ENCODE results near the gene FLRT3.

FLRT3 gene

GRCh38 chr20:14337400-14338171 lies at the start of gene FLRT3:
TSS of gene FLRT3 (minus strand) at chr20:14337612. CDS start at chr20:14327506, 10,106 bp downstream.
- FAIRE-seq = no peak

- no peak for FAIRE-seq
These were observed 49.3 kb upstream of the FLRT3 start for GRCh38 chr20:14386726-14387125.

GRCh38 chr20:14385176-14385740 lies 47.8 kb upstream of the FLRT3 start:
- FAIRE-seq = no peak

GRCh38 chr20:14384416-14385175 lies 47.2 kb upstream of the FLRT3 start:
- FAIRE-seq = no peak

- FAIRE-seq = no peak
These were observed 45.9 kb upstream of the FLRT3 start for GRCh38 chr20:14383335-14383734.

- FAIRE-seq = no peak
These were observed 40.9 kb upstream of the FLRT3 start for GRCh38 chr20:14378326-14378725.

- no peak for FAIRE-seq
These were observed 38.1 kb upstream of the FLRT3 start for GRCh38 chr20:14375416-14375985.

- FAIRE-seq = no peak
These were observed 36.8 kb upstream of the FLRT3 start for GRCh38 chr20:14374196-14374595.

GRCh38 chr20:14361509-14362345 lies 24.3 kb upstream of the FLRT3 start:
- FAIRE-seq = no peak

- no peak for FAIRE-seq
These were observed 23.0 kb upstream of the FLRT3 start for GRCh38 chr20:14360416-14360815.

GRCh38 chr20:14355791-14356190 lies 18.4 kb upstream of the FLRT3 start:
- no peak for FAIRE-seq

- no peak for FAIRE-seq
These were observed 7.3 kb upstream of the FLRT3 start for GRCh38 chr20:14344746-14345145.

- no peak for FAIRE-seq
These were observed 6.2 kb upstream of the FLRT3 start for GRCh38 chr20:14343491-14344065.

- FAIRE-seq = no peak
These were observed 5.5 kb upstream of the FLRT3 start for GRCh38 chr20:14342918-14343317.

- FAIRE-seq = no peak
These were observed 4.4 kb upstream of the FLRT3 start for GRCh38 chr20:14341801-14342200.

GRCh38 chr20:14336686-14337085 lies 726 bp downstream of the FLRT3 start:
- no peak for FAIRE-seq

- FAIRE-seq = no peak
These were observed 2.4 kb downstream of the FLRT3 start for GRCh38 chr20:14335052-14335451.

- no peak for FAIRE-seq
These were observed 3.0 kb downstream of the FLRT3 start for GRCh38 chr20:14334306-14334930.

GRCh38 chr20:14333721-14334120 lies 3.7 kb downstream of the FLRT3 start:
- no peak for FAIRE-seq

GRCh38 chr20:14332866-14333265 lies 4.5 kb downstream of the FLRT3 start:
- FAIRE-seq = no peak

GRCh38 chr20:14331646-14332045 lies 5.8 kb downstream of the FLRT3 start:
- FAIRE-seq = no peak

GRCh38 chr20:14319704-14320103 lies 17.7 kb downstream of the FLRT3 start:
- no peak for FAIRE-seq
